ENCODE measurements around the gene THOC2. TPM values are rescaled to one million over a fixed set of nuclear protein-coding genes. Genes with fewer than 3 reads are reported as not detected.
A peak's percentile ranks its signal among the peaks of the same experiment; 100 is the strongest.

The THOC2 gene
- total and polyA plus RNA-seq, 9 of the 15 experiments (the other 6 are each of a cell fraction or from before 2014, with no cell fraction given): 131 to 234 (median 192) TPM

- no peak for TF ChIP-seq MLX (CRISPR knock-in tag; conservative IDR thresholded peaks at IDR 0.05)
- no peak for TF ChIP-seq ZBTB12 (CRISPR knock-in tag; IDR thresholded peaks at IDR 0.05)
- TF ChIP-seq ZFX (CRISPR knock-in tag; IDR thresholded peaks at IDR 0.05): no peak
- TF ChIP-seq ZNF512 (tag; IDR thresholded peaks at IDR 0.05): no peak
These were observed 84.6 kb downstream of the THOC2 start (continued) for GRCh38 chrX:123648028-123648810.

GRCh38 chrX:123647244-123647643 lies 85.6 kb downstream of the THOC2 start:
- WGBS (ENCODE audit: insufficient coverage, low coverage, missing lambda C conversion rate): 100% methylated on average over 1 of the region's 4 CpGs
- in situ Hi-C loops (cut with MboI) (no loop called here), intact Hi-C loops (cut with micrococcal nuclease) (no loop called here)
- DNase-seq (ENCODE audit: extremely low read depth in 1 of 4, low spot score in 3 of 4): no peak
- no peak overlapping the region for H3K9ac ChIP-seq (ENCODE audit: insufficient read depth in 1 of 2, low read depth in 2 of 2, low read length in 2 of 2)
- CTCF ChIA-PET (ENCODE audit: low intra/inter-chr PET ratio): no interaction called here
- H3K9me1 ChIP-seq (ENCODE audit: control insufficient read depth, insufficient read depth, low read length): no peaks in the 10 kb centered on the region
- peaks cover 45% of the 10 kb centered on the region; the same call in 2 of the 3 replicates for H3K36me3 ChIP-seq (ENCODE audit: control insufficient read depth, insufficient read depth, low read length)
- no peaks in the 10 kb centered on the region for H3K9me3 ChIP-seq (replicated peaks; ENCODE audit: control insufficient read depth, insufficient read depth, low read depth, low read length)
- H3K79me2 ChIP-seq (ENCODE audit: control insufficient read depth, insufficient read depth, low read length): peaks cover 24% of the 10 kb centered on the region
- H3K4me2 ChIP-seq (ENCODE audit: insufficient read depth, low read length): no peak overlapping the region
- no peak overlapping the region for H2AFZ ChIP-seq (ENCODE audit: low read depth, low read length)
- FAIRE-seq: no peak
- BruUV-seq (replicated peaks): no TSS peak
- no peaks in the 10 kb centered on the region; a peak in 1 of 5 replicates for H3K4me1 ChIP-seq (replicated peaks in 1 of 2; ENCODE audit: control insufficient read depth in 2 of 2, insufficient read depth in 2 of 2, low read length in 2 of 2)
- TF ChIP-seq TBP (optimal IDR thresholded peaks at IDR 0.05; ENCODE audit: low read depth, low read length): no peak
- TF ChIP-seq ZNF24 (IDR thresholded peaks at IDR 0.05): peak; percentile 80; the same call in 1 of the 2 replicates
- no peak for TF ChIP-seq ZNF212 (CRISPR knock-in tag; IDR thresholded peaks at IDR 0.05)
- no peak overlapping the region for H3K4me3 ChIP-seq
- no peaks in the 10 kb centered on the region for H4K20me1 ChIP-seq (replicated peaks; ENCODE audit: control insufficient read depth, insufficient read depth, low read length)
- POLR2A ChIA-PET: interaction anchor here (0.9 kb wide), 1 partner anchor 43 kb away, joined by 3 read pairs; no protein-coding TSS in a partner anchor
- no peaks in the 10 kb centered on the region for H3K27me3 ChIP-seq (ENCODE audit: control insufficient read depth in 2 of 2, insufficient read depth in 2 of 2, low read length in 2 of 2)
- ATAC-seq: no peak
- H3K27ac ChIP-seq (ENCODE audit: extremely low read depth, low read depth, low read length): no peak overlapping the region
